ENCODE results near the gene RAPGEF3. TPM values are rescaled to one million over a fixed set of nuclear protein-coding genes. Genes with fewer than 3 reads are reported as not detected.

The RAPGEF3 gene
- total and polyA plus RNA-seq, 2 of the 8 experiments (the other 6 are each of a cell fraction or from before 2014, with no cell fraction given), result 5.0 to 9.4 TPM

DNA sequence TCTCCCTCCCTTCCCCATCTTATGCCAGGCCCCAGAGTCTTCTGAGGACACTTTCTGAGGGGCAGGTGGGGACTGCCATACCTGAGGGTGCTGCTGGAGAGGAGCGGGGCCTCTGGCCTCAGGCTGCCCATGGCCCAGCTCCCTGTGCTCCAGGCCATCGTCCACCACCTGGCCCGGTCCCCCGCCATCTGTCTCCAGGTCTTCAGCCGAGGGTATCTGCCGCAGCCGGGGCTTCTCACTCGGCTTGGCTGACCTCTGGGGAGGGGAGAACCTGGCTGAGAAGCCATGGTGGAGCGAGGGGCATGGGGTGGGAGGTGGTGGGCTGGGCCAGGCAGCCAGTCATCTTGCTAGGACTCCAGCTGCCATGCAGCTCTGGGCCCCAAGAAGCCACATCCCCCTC lies 36.0 kb upstream of the RAPGEF3 start:
- Histone ChIP-seq H2AFZ (ENCODE audit: low read length) (no peak overlapping the region), H3K23me2 (ENCODE audit: low read depth, low read length) (no peaks in the 10 kb centered on the region), H3K4me2 (ENCODE audit: insufficient read depth in 1 of 2, low read depth in 2 of 2, low read length in 2 of 2) (no peak overlapping the region), H3K4me3 (ENCODE audit: extremely low read depth in 1 of 4, insufficient read depth in 2 of 4, low read depth in 3 of 4, low read length in 4 of 4) (no peak overlapping the region), H3K23ac (ENCODE audit: insufficient read length) (no peak overlapping the region), H3K27ac (ENCODE audit: low read depth, low read length) (no peak overlapping the region), H2BK12ac (ENCODE audit: low read depth, low read length) (no peak overlapping the region), H2AK5ac (ENCODE audit: low read depth, low read length) (no peak overlapping the region), H3K56ac (replicated peaks; ENCODE audit: insufficient read length, low read depth, low read length) (no peak overlapping the region), H3K27me3 (replicated peaks in 1 of 4; ENCODE audit: control insufficient read depth in 3 of 4, extremely low read depth in 1 of 4, insufficient read depth in 3 of 4, low read length in 3 of 4) (no peaks in the 10 kb centered on the region), H2BK15ac (ENCODE audit: low read length) (no peak overlapping the region), H4K91ac (replicated peaks; ENCODE audit: insufficient read length, low read length) (no peak overlapping the region), H4K5ac (ENCODE audit: insufficient read length, low read depth, low read length) (no peak overlapping the region), H3K36me3 (ENCODE audit: control insufficient read depth in 2 of 4, insufficient read depth in 4 of 4, low read length in 3 of 4) (peaks cover 4 to 40% (median 23%) of the 10 kb centered on the region in 4 experiments; a peak in 6 of 8 replicates), H3K4me1 (replicated peaks in 1 of 4; ENCODE audit: control insufficient read depth in 3 of 4, insufficient read depth in 4 of 4, low read length in 3 of 4) (peaks cover 0 to 7% (median 3%) of the 10 kb centered on the region in 4 experiments; a peak in 3 of 7 replicates), H3K18ac (ENCODE audit: extremely low read depth, low read length) (no peak overlapping the region), H3K4ac (replicated peaks; ENCODE audit: insufficient read length, low read depth, low read length) (no peak overlapping the region), H3K9me3 (ENCODE audit: insufficient read depth in 2 of 2, low read depth in 1 of 2, low read length in 1 of 2) (no peaks in the 10 kb centered on the region), H3K79me1 (ENCODE audit: low read depth, low read length) (0 out of 2 replicates have a peak, but pooled peaks cover 2% of the 10 kb centered on the region), H4K8ac (ENCODE audit: extremely low read depth, insufficient read depth, low read length) (no peak overlapping the region), H3K9ac (replicated peaks in 1 of 4; ENCODE audit: extremely low read depth in 1 of 4, low read depth in 3 of 4, low read length in 3 of 4) (no peak overlapping the region), H4K20me1 (replicated peaks in 1 of 2; ENCODE audit: control insufficient read depth in 1 of 2, insufficient read depth in 2 of 2, low read length in 2 of 2) (peaks cover 2% of the 10 kb centered on the region in 2 experiments), H3K79me2 (ENCODE audit: control insufficient read depth in 1 of 2, insufficient read depth in 2 of 2, low read length in 2 of 2) (no peaks in the 10 kb centered on the region), H2BK5ac (ENCODE audit: low read depth, low read length) (no peak overlapping the region), H2BK20ac (ENCODE audit: low read length) (no peak overlapping the region), H3K14ac (ENCODE audit: insufficient read length) (no peak overlapping the region), H2BK120ac (replicated peaks; ENCODE audit: low read depth, low read length) (no peak overlapping the region)
- FAIRE-seq (no peak), DNase-seq (ENCODE audit: low read depth in 1 of 2, low spot score in 2 of 2) (no peak)
- CTCF ChIA-PET (ENCODE audit: partially characterized antibody), result interaction anchor here (1.1 to 58.8 kb wide), 5 partner anchors 10 to 80 kb away, joined by 3 to 2001 read pairs (median 8); no protein-coding TSS in a partner anchor
- TF ChIP-seq EZH2 (IDR thresholded peaks at IDR 0.05; ENCODE audit: low read depth, low read length, severe bottlenecking) (no peak), CHD1 (IDR thresholded peaks at IDR 0.05; ENCODE audit: low read depth, low read length) (no peak), BRCA1 (IDR thresholded peaks at IDR 0.05; ENCODE audit: low read depth, low read length) (no peak), SAP30 (IDR thresholded peaks at IDR 0.05; ENCODE audit: insufficient read depth, insufficient replicate concordance, low read length) (no peak), GTF2F1 (IDR thresholded peaks at IDR 0.05; ENCODE audit: borderline replicate concordance, low read depth, low read length) (no peak), RNF2 (IDR thresholded peaks at IDR 0.05; ENCODE audit: borderline replicate concordance, low read depth, low read length, missing control alignments, poor library complexity, severe bottlenecking) (no peak), TAF1 (IDR thresholded peaks at IDR 0.05; ENCODE audit: low read depth, low read length) (no peak), TCF12 (IDR thresholded peaks at IDR 0.05; ENCODE audit: low read depth, low read length) (no peak), HDAC2 (IDR thresholded peaks at IDR 0.05; ENCODE audit: borderline replicate concordance in 1 of 2, low read depth in 2 of 2, low read length in 2 of 2) (no peak)
- POLR2A ChIA-PET (ENCODE audit: partially characterized antibody), result interaction anchor here (29.3 kb wide), 1 partner anchor 43 kb away, joined by 480 read pairs; no protein-coding TSS in a partner anchor
- WGBS, 2 experiments (ENCODE audit: extremely low coverage in 1 of 2, insufficient coverage in 1 of 2, insufficient read length in 1 of 2, insufficient replicate concordance in 2 of 2, low coverage in 1 of 2, low lambda C conversion rate in 2 of 2, missing lambda C conversion rate in 1 of 2), result 89% methylated on average over 9 of the region's 9 CpGs; no CpG with 5 or more reads in 1 of the 2 experiments

Data from H1 (cell line).